HepG2 (cell line): ENCODE measurements around the gene BSND. TPM values are rescaled to one million over a fixed set of nuclear protein-coding genes. Genes with fewer than 3 reads are reported as not detected.

Experiments
- CBFB ChIP-seq: sonication (generic); formaldehyde crosslinking; IDR thresholded peaks from 2 replicates; pipeline ENCODE4 v1.4.0; 2020; ENCODE audit warnings: missing genetic modification reagents
- CBX1 ChIP-seq: IDR thresholded peaks from one replicate; pipeline ENCODE4 v1.6.1; 2016; ENCODE audit warnings: antibody characterized with exemption, low read depth
- CBX5 ChIP-seq: sonication (generic); formaldehyde crosslinking; IDR thresholded peaks from 2 replicates; pipeline ENCODE4 v1.4.0; 2020; ENCODE audit warnings: missing genetic modification reagents, borderline replicate concordance
- ELF3 ChIP-seq: IDR thresholded peaks from 2 replicates; pipeline ENCODE4 v1.6.1; 2016; ENCODE audit warnings: missing genetic modification reagents, missing compliant biosample characterization
- ELF4 ChIP-seq: sonication (generic); formaldehyde crosslinking; IDR thresholded peaks from 2 replicates; pipeline ENCODE4 v1.5.0; 2020; ENCODE audit warnings: missing genetic modification reagents, mild to moderate bottlenecking, moderate library complexity, borderline replicate concordance
- KLF16 ChIP-seq, 2 experiments: sonication (generic) in 1 of 2; formaldehyde crosslinking in 1 of 2; IDR thresholded peaks; 2 replicates each; pipeline versions ENCODE4 v1.6.1 to v1.8.0; 2016 to 2023; ENCODE audit warnings: missing genetic modification reagents in 2 of 2, missing compliant biosample characterization in 1 of 2
- MAZ ChIP-seq, 2 experiments: sonication (generic) in 1 of 2; formaldehyde crosslinking in 1 of 2; IDR thresholded peaks; 2 replicates each; pipeline versions ENCODE4 v1.5.0 to v1.6.1; 2012 to 2020; ENCODE audit warnings: low read depth in 2 of 2, mild to moderate bottlenecking in 2 of 2, borderline replicate concordance in 1 of 2, improper control_type of control experiment in 1 of 2, low read length in 1 of 2, missing genetic modification reagents in 1 of 2, moderate library complexity in 1 of 2
- MXD3 ChIP-seq: IDR thresholded peaks from 2 replicates; pipeline ENCODE4 v1.6.1; 2016; ENCODE audit warnings: mild to moderate bottlenecking, missing biosample characterization, missing genetic modification reagents
- MYC ChIP-seq: sonication (generic); formaldehyde crosslinking; IDR thresholded peaks from 2 replicates; pipeline ENCODE4 v1.9.0; 2021; ENCODE audit warnings: missing genetic modification reagents, borderline replicate concordance
- NFE2 ChIP-seq: sonication (generic); formaldehyde crosslinking; IDR thresholded peaks from 2 replicates; pipeline ENCODE4 v1.4.0; 2020; ENCODE audit warnings: missing genetic modification reagents
- PCBP2 ChIP-seq: fragments of 200-400 bp; formaldehyde crosslinking; optimal IDR thresholded peaks from 2 replicates; pipeline ENCODE3; 2018; ENCODE audit warnings: low read length, low read depth; ENCODE audit not compliant: poor library complexity, severe bottlenecking
- PRDM15 ChIP-seq: sonication (generic); formaldehyde crosslinking; IDR thresholded peaks from 2 replicates; pipeline ENCODE4 v1.4.0; 2020; ENCODE audit warnings: missing genetic modification reagents
- SAP130 ChIP-seq: IDR thresholded peaks from 2 replicates; pipeline ENCODE4 v1.6.1; 2016; ENCODE audit warnings: low read depth
- ZBTB21 ChIP-seq: sonication (generic); formaldehyde crosslinking; IDR thresholded peaks from 2 replicates; pipeline ENCODE4 v1.4.0; 2020; ENCODE audit warnings: missing genetic modification reagents
- ZNF260 ChIP-seq: sonication (generic); formaldehyde crosslinking; IDR thresholded peaks from 2 replicates; pipeline ENCODE4 v1.4.0; 2020; ENCODE audit warnings: missing genetic modification reagents, low read depth, mild to moderate bottlenecking, borderline replicate concordance
- ZNF264 ChIP-seq: sonication (generic); formaldehyde crosslinking; IDR thresholded peaks from 2 replicates; pipeline ENCODE4 v1.4.0; 2020; ENCODE audit warnings: missing genetic modification reagents
- ZNF784 ChIP-seq: sonication (generic); formaldehyde crosslinking; IDR thresholded peaks from 2 replicates; pipeline ENCODE4 v1.5.1; 2020; ENCODE audit warnings: missing genetic modification reagents, mild to moderate bottlenecking, borderline replicate concordance
- polyA plus RNA-seq, 8 experiments: library from polyadenylated mRNA; depleted of rRNA in 3 of 8; stranded (reverse) in 7 of 8; unstranded in 1 of 8; fragments of >200 nt; fragmentation: Illumina TruSeq in 4 of 8; extraction: Trizol in 4 of 8; gene quantifications; 2 replicates each; pipeline versions ENCODE4 v1.2.1 to v1.2.3, GENCODE V29; 2011 to 2016; ENCODE audit warnings: low read depth in 4 of 8, missing spikeins in 1 of 8, mixed read lengths in 1 of 8; ENCODE audit not compliant: insufficient read depth in 1 of 8
- total RNA-seq, 5 experiments: library from RNA; depleted of rRNA; stranded (reverse); fragments of >200 nt; fragmentation: Illumina TruSeq; extraction: Trizol; gene quantifications; 2 replicates each; pipeline ENCODE4 v1.2.3, GENCODE V29; 2016; ENCODE audit warnings: low read depth in 1 of 5
- TF ChIP-seq, protein P1 (sequence below): fragments of 450-650 bp; IDR thresholded peaks from 2 replicates; pipeline ENCODE4 v1.6.1; 2017; ENCODE audit warnings: mild to moderate bottlenecking
- TF ChIP-seq, protein P2 (sequence below): sonication (generic); formaldehyde crosslinking; IDR thresholded peaks from 2 replicates; pipeline ENCODE4 v1.4.0; 2020; ENCODE audit warnings: mild to moderate bottlenecking, missing genetic modification reagents

The BSND gene
- total and polyA plus RNA-seq, 2 of the 13 experiments (the other 11 are each of a cell fraction or from before 2014, with no cell fraction given): not detected

DNA sequence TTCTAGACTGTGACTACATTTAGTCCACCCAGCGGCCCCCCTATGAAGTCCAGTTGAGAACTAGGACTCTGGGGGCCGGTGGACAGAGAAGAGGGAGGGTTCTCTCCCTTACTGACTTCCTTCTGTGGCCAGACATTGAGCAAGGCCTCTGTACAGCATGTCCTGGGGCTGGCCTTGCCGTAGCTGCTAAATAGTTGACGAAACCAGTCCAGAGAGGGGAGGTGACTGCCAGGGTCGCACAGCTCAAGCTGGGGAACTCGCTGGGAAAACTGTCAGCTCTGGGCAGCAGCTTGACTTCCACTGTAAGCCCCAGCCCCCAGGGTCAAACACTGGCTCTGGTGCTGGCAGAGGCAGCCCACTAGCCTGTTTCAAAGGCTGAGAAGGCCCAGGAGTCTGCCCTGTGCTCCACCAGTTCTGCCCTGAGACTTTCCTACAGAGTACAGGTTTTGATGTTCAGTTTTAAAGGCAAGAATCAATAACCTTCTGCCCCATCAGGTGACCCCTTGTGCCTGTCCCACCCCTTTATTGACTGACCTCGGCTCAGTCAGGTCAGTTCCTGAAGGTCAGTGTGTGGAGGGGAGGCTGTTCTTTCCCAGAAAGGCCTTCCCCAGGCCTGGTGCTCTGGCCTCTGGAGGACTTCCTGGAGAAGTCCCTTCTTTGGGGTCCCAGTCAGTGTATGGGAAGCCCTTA lies 54.7 kb downstream of the BSND start (continued):
- TF ChIP-seq MYC (CRISPR knock-in tag) (no peak; the same call in 1 of the 2 replicates), ZBTB21 (no peak), ZNF260 (no peak), ZNF264 (CRISPR knock-in tag) (no peak), PRDM15 (CRISPR knock-in tag) (no peak), PCBP2 (no peak), MAZ (IDR thresholded peaks at IDR 0.05; ENCODE audit: borderline replicate concordance, low read depth, low read length) (no peak), MAZ (CRISPR knock-in tag; IDR thresholded peaks at IDR 0.05; ENCODE audit: low read depth) (0 out of 2 replicates have a peak, but pooled peaks have one; percentile 22), CBX5 (CRISPR knock-in tag) (no peak), MXD3 (CRISPR knock-in tag) (no peak), NFE2 (CRISPR knock-in tag) (no peak), CBX1 (no peak), SAP130 (CRISPR knock-in tag) (0 out of 2 replicates have a peak, but pooled peaks have one; percentile 19), KLF16 (CRISPR knock-in tag; IDR thresholded peaks at IDR 0.05) (no peak), CBFB (CRISPR knock-in tag) (no peak), ZNF784 (CRISPR knock-in tag) (no peak), ELF4 (CRISPR knock-in tag) (no peak), ELF3 (CRISPR knock-in tag) (no peak)
- TF ChIP-seq, protein P1, sequence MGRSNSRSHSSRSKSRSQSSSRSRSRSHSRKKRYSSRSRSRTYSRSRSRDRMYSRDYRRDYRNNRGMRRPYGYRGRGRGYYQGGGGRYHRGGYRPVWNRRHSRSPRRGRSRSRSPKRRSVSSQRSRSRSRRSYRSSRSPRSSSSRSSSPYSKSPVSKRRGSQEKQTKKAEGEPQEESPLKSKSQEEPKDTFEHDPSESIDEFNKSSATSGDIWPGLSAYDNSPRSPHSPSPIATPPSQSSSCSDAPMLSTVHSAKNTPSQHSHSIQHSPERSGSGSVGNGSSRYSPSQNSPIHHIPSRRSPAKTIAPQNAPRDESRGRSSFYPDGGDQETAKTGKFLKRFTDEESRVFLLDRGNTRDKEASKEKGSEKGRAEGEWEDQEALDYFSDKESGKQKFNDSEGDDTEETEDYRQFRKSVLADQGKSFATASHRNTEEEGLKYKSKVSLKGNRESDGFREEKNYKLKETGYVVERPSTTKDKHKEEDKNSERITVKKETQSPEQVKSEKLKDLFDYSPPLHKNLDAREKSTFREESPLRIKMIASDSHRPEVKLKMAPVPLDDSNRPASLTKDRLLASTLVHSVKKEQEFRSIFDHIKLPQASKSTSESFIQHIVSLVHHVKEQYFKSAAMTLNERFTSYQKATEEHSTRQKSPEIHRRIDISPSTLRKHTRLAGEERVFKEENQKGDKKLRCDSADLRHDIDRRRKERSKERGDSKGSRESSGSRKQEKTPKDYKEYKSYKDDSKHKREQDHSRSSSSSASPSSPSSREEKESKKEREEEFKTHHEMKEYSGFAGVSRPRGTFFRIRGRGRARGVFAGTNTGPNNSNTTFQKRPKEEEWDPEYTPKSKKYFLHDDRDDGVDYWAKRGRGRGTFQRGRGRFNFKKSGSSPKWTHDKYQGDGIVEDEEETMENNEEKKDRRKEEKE: no peak
- TF ChIP-seq, protein P2, sequence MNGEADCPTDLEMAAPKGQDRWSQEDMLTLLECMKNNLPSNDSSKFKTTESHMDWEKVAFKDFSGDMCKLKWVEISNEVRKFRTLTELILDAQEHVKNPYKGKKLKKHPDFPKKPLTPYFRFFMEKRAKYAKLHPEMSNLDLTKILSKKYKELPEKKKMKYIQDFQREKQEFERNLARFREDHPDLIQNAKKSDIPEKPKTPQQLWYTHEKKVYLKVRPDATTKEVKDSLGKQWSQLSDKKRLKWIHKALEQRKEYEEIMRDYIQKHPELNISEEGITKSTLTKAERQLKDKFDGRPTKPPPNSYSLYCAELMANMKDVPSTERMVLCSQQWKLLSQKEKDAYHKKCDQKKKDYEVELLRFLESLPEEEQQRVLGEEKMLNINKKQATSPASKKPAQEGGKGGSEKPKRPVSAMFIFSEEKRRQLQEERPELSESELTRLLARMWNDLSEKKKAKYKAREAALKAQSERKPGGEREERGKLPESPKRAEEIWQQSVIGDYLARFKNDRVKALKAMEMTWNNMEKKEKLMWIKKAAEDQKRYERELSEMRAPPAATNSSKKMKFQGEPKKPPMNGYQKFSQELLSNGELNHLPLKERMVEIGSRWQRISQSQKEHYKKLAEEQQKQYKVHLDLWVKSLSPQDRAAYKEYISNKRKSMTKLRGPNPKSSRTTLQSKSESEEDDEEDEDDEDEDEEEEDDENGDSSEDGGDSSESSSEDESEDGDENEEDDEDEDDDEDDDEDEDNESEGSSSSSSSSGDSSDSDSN (CRISPR knock-in tag): peak; percentile 45; the same call in 1 of the 2 replicates
